HL-60/S4 treated with retinoic acid at 250 ng/mL for 4 days and 3 days (cell line): ENCODE data around the gene SIRPA.

Experiments used
- in situ Hi-C: fragments of 300-500 bp; cut with MboI; formaldehyde crosslinking; loops from 2 replicates; pipeline ENCODE4 v1.7.0; 2022; ENCODE audit warnings: low sequenced_read_pairs

Gene SIRPA

GRCh38 chr20:1894951-1895673 lies at the start of gene SIRPA:
SIRPA (plus strand) TSS chr20:1895407; CDS start chr20:1895448, 41 bp downstream.
- in situ Hi-C loops = no loop called here

DNA sequence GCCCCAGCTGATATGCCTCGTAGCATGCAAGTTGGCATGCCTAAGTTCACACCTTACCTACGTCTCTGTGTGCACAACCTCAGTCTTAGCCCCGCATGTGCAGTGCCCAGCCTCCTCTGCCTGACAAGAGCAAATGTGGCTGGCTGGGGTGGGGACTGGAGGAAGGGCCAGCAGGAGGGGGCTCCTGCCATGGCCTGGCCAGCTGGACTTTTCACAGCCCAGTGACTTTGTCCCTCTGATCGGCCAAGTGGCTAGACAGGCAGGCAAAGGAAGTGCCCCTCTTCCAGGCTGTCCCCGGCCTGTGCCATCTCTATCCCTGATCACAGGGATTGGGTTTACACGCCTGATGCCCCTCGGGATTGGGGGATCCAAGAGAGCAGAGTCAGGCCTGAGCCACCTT lies 49.5 kb upstream of the SIRPA start:
- in situ Hi-C loops = no loop called here

- in situ Hi-C loops = no loop called here
These were observed 48.9 kb upstream of the SIRPA start for GRCh38 chr20:1846341-1846740.

- in situ Hi-C loops = no loop called here
These were observed 48.3 kb upstream of the SIRPA start for GRCh38 chr20:1846876-1847275.

- in situ Hi-C loops = no loop called here
These were observed 47.4 kb upstream of the SIRPA start for GRCh38 chr20:1847780-1848179.

GRCh38 chr20:1848373-1848772 lies 46.8 kb upstream of the SIRPA start:
- in situ Hi-C loops = no loop called here

DNA sequence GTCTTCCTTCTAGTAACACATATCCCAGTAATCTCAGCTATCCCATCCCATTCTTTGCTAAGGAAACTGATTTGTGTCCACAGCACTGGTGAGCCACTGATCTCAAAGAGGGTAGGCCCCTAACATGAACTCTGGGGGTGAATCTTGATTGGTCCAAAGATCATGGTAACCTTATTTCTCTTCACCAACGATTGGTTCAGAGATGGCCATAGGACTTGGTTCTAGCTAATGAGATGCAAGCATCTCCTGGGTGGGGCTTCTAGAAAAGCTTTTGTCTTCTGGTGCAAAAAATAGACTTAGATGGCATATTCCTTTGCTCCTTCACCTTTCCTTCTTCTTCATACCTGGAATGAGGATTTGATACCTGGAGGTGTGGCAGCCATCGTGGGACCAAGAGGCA lies 43.8 kb upstream of the SIRPA start:
- in situ Hi-C loops = no loop called here

- in situ Hi-C loops = no loop called here
These were observed 41.7 kb upstream of the SIRPA start for GRCh38 chr20:1853473-1853872.

- in situ Hi-C loops = no loop called here
These were observed 41.0 kb upstream of the SIRPA start for GRCh38 chr20:1854246-1854645.

- in situ Hi-C loops = no loop called here
These were observed 40.1 kb upstream of the SIRPA start for GRCh38 chr20:1855109-1855508.

DNA sequence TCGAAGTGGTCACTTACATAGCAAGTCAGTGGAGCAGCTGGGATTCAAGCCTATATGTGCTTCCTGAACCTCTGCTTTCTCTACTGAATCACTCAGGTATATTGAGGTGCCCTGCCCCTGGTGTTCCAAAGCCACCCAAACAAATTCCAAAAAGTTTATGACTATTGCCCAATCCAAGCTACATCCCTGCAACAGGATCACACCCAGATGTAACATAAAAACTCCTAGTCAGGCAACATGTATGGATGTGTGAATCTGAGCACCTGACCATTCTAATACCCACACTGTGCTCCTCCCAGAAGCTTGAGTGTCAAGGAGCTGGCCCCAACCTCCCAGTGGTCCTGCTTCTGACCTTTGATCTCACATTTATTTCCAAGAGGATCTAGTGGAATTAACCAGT lies 39.5 kb upstream of the SIRPA start:
- in situ Hi-C loops = no loop called here

DNA sequence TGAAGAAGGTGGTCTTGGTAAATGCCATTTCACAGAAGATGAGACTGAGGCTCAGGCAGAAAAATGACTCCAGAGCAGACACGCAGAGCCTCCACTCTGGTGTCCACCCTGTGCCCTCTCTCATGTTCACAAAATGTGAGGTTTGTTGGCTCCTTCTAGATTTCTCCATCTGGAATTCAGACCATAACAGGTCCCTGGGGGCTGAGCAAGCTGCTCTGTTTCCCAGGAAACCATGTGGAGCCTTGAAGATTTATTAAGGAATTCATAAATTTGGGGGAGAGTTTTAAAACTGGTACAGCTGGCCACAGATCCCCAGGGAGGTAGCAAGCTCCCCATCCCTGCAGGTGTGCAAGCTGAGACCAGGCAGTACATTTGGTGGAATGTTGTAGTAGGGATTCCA lies 38.8 kb upstream of the SIRPA start:
- in situ Hi-C loops = no loop called here

DNA sequence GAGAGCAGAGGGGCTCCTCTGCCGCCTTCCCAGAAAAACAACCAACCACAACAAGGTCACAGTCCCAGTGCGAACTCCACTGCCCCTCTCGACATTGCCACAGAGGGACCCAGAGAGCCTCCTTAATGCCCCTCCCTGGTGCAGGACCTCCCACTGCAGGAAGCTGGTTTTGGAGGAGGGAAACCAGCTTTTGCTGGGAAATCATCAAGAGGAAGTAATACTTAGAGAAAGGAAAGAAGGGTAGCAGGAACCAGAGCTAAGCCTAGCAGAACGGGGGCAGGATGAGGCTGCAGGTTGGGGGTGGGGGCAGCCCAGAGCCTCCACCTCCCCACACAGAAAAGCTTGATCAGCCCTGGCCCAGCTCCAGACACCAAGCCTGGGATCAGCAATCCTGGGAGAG lies 37.7 kb upstream of the SIRPA start:
- in situ Hi-C loops = no loop called here

GRCh38 chr20:1858871-1859270 lies 36.3 kb upstream of the SIRPA start:
- in situ Hi-C loops = no loop called here

- in situ Hi-C loops = no loop called here
These were observed 34.8 kb upstream of the SIRPA start for GRCh38 chr20:1860446-1860845.

- in situ Hi-C loops = no loop called here
These were observed 33.7 kb upstream of the SIRPA start for GRCh38 chr20:1861347-1861976.

- in situ Hi-C loops = no loop called here
These were observed 33.1 kb upstream of the SIRPA start for GRCh38 chr20:1861996-1862662.

- in situ Hi-C loops = no loop called here
These were observed 32.5 kb upstream of the SIRPA start for GRCh38 chr20:1862663-1863053.

DNA sequence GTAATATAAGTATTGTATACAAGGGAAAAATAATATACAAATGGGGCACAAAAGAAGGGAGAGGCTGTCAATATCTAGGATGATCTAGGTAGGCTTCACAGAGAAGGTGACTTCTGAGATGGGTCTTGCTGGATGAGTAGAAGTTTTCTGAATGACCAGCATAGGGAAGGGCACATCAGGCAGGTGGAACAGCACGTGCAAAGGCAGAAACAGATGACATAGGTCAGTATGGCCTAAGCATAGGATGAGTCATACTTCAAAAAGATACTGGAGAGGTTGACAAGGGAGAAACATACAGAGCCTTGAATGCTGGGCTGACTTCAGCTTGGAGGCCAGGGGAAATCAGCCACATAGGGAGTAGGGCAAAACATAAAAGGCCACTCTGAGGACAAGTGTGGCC lies 31.9 kb upstream of the SIRPA start:
- in situ Hi-C loops = no loop called here

DNA sequence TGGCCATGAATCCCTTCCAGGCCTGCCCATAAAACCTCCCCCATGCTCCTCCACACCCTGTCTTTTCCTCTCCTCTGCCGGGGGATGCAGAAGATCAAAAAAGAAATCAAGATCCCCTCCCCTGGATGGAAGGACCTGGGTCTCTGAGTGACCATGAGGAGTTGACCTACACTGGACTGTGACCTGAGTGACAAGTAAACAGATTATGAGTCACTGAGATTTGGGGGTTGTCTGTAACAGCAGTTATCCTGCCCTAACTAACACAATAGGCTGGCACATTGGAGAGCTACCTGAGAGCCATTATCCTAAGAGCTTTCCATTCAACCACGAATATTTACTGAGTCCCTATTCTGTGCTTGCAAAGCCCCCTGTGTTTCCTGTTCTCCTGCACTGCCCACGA lies 28.4 kb upstream of the SIRPA start:
- in situ Hi-C loops = no loop called here

GRCh38 chr20:1867495-1868260 lies 27.5 kb upstream of the SIRPA start:
- in situ Hi-C loops = no loop called here

GRCh38 chr20:1868856-1869255 lies 26.4 kb upstream of the SIRPA start:
- in situ Hi-C loops = no loop called here
